SK-N-SH (cell line): ENCODE measurements around the gene DENND6A.

Experiments
- CTCF ChIP-seq: fragments of 200-600 bp; sonication (generic); IDR thresholded peaks from 2 replicates; pipeline ENCODE4 v1.6.1; 2017; ENCODE audit warnings: antibody characterized with exemption, mild to moderate bottlenecking, moderate library complexity
- RAD21 ChIP-seq: IDR thresholded peaks from 2 replicates; pipeline ENCODE4 v1.6.1; 2012; ENCODE audit warnings: mild to moderate bottlenecking, low read length
- RCOR1 ChIP-seq: fragments of 150-350 bp; IDR thresholded peaks from 2 replicates; pipeline ENCODE4 v1.6.1; 2017; ENCODE audit warnings: antibody characterized with exemption, low read length
- YY1 ChIP-seq: IDR thresholded peaks from 2 replicates; pipeline ENCODE4 v1.4.0; 2012; ENCODE audit warnings: low read depth, mild to moderate bottlenecking
- ZBTB33 ChIP-seq: IDR thresholded peaks from 2 replicates; pipeline ENCODE4 v1.4.0; 2012; ENCODE audit warnings: low read depth, borderline replicate concordance

GRCh38 chr3:57659806-57660439 lies 33.0 kb downstream of the DENND6A start:
- TF ChIP-seq YY1 (no peak), RAD21 (no peak), CTCF (no peak), ZBTB33 (no peak), RCOR1 (no peak)
